ENCODE measurements around the gene MGAT4B.
A peak's percentile ranks its signal among the peaks of the same experiment; 100 is the strongest.
"Not testable (repeated sequence)": the region's sequence is repeated elsewhere in the genome, so short reads cannot be mapped to it uniquely, and the experiment has no call there.

Gene MGAT4B

DNA sequence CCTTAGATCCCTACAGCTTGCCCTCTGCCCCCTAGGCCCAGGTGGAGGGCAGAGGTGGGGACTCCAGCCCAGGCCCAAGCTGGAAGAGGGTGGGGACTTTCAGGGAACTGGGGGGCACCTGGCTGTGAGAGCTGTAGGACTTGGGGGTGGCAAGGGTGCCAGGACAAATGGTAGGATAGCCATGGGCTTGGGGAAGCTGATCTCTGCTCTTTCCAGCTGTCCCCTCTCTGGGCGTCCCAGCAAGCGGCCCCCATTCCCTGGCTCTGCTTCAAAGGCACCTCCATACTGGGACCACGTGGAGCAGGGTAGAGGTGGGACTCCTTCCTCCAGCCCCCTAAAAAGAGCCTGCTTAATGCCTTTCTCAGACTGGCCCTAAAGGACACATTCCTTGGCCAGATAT is 12.5 kb downstream of the MGAT4B start:
- DNase-seq: no peak

DNA sequence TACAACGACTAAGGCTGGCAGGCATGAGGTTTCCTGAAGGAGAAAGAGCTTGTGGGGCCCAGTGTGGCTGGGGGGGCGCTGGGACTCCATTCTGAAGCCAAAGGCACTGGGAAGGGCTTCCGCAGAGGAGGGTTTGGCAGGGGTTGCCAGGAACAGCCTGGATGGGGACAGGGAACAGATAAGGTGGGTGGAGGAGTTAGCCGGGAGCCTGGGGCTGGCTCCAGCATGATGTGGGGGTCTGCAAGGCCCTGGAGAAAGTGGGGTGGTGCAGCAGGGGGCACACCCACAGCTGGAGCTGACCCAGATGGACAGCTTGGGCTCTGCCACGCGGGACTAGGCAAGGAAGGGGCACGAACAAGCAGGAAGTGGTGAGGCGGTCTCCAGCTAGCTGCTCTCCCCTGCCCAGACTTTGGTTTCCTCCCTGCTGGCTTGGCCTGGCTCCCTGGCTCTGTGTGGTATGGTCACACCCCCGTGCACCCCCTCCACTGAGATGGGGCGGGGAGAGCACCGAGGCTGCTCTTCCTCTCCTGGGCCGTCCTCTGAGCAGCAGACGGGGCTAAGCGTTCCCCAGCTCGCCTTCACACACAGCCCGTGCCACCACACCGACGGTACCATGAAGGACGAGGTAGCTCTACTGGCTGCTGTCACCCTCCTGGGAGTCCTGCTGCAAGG is 13.1 kb downstream of the MGAT4B start, which contains the start of gene LTC4S:
Gene LTC4S, plus strand, starts transcription at position 519 of the 672 bp plus-strand sequence. Its CDS starts 95 bp downstream, at position 614.
- DNase-seq: no peak

DNA sequence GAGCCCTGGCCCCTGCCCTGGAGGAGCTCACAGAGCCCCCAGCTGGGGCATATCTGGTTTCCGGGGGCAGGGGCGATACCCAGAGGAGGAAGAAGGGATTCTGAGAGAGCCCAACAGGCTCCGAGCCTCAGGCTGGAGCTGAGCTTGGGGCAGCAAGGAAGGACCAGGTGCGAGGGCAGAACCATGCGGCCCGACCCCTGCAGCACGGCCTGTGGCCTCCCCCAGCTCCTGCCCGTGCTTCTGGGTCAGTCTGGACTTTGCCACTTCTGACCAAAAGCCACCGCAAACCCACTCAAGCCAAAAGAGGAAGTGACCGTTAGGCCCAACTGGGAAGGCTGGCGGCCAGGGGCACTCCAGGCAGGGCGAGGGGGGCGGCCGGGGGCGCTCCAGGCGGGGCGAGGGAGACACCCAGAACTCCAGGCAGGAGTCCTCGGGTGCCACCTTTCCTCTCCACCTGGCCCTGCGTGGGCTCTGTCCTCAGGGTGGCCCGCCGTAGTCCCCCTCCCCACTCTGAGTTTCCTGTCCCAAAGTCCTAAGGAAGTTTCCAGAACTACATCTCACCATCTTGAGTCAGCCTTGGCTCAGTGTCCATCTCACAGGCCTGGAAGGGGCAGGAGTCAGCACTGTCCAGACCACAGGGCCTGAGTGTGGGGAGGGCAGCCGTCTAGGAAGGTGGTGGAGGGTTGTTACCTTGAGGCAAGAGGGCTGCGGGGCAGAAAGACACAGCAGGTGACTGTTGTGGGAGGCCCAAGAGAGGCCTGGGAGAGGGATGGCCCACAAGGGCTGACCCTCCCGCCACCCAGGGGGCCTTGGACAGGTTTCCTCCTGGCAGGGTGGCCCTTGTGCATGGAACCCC is 13.8 kb downstream of the MGAT4B start:
- DNase-seq: no peak

DNA sequence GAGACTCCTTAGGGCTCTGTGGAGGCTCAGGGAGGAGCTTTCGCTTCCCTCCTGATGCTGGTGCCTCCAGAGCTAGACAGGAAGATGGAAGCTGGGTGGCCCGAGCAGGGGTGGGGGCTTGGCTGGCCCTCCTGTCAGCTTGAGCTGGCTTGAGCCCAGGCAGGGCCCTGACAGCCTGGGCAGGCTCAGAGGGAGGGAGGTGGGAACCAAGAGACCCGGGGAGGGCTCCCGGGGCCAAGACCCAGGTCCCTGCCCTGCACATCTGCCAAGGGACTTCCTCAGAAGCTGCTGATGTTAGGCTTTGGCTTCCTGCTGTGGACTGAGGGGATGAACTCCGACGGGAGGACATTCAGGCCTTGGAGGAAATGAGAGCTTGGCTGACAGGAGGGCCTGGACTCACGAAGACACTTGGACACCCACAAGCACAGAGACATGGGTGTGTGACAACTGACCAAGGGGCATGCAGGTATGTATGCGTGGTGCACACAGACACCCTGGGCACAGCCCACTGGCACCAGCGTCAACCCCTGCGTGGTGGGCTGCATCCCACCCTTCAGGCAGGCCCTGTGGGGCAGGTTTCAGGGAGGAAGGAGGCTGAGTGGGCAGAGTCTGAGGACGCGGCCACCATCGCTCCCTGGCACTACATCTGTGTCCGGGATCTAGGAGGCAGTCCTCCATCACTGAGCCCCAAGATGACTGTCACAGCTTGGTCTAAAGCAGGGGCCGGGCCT is 14.6 kb downstream of the MGAT4B start:
- no peak for DNase-seq

DNA sequence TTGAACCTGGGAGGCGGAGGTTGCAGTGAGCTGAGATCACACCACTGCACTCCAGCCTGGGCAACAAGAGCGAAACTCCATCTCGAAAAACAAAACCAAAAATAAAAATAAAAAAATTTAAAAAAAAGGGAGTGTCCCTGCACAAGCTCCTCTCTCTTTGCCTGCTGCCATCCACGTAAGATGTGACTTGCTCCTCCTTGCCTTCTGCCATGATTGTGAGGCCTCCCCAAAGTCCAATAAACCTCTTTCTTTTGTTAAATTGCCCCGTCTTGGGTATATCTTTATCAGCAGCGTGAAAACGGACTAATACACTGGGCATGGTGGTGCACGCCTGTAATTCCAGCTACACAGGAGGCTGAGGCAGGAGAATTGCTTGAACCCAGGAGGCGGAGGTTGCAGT is 17.4 kb downstream of the MGAT4B start:
- not testable (repeated sequence) for DNase-seq

DNA sequence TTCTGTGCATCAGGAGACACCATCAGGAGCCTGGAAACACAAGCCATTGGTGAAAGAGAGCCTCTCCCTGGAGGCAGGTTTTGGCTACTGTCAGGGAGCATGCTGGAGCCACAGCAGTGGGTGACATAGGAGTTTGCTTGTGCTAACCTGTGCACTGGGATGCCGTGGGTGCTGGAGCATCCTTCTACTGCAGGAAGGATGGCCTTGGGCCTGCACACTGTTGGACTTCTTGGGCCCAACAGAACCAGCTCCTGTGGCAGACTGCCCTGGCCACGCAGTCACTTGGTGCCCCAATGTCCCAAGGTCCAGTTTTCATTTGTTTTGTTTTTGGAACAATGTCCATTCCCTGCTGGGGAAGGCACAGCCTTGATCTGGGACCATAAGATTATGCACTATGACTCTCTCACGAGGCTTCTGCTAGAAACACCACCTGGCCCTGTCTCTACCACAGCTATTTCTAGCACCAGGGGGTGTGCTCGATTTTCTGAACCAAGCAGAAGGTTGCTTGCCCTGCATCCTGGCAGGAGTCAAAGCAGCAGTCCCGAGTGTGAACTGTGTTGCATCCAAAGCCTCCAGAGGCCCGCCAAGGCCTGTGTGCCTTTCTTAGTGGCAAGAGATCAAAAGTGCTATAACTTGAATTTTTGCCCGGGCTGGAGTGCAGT is 18.3 kb downstream of the MGAT4B start:
- DNase-seq: no peak

DNA sequence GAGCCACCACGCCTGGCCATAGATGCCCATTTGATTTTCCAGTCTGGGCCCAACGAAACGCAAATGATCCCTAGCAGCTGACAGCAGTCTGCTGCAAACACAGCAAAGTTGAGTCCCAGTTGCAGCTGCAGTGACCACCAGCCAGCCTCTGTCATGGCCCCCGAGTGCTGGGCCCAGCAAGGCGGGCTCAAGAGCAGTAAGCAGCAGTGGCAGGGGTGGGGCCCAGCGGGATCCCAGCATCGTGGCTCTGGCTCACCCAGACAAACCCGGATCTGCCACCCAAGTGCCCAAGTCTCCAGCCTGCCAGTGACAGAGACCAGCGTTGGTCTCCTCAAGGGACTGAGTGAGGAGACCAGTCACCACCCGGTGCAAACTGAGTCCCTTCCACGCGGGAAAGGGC is 19.8 kb downstream of the MGAT4B start:
- DNase-seq: no peak

DNA sequence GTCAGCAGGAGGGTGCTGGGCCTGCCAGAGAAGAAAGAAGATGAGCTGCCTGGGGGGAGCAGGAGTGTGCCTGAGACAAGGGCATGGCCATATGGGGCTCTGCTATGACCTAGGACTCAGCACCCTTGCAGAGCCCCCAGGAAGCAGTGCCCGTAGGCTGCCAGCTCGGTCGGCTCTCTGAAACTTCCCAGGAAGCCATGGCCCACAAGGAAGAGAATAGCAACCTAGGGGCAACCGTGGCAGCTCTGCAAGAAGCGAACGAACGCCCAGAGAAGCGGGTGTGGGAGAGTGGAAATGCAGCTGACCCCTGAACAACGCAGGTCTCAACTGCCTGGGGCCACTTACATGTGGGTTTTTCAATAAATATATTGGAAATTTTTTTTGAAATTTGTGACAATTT is 23.5 kb downstream of the MGAT4B start:
- DNase-seq: no peak

DNA sequence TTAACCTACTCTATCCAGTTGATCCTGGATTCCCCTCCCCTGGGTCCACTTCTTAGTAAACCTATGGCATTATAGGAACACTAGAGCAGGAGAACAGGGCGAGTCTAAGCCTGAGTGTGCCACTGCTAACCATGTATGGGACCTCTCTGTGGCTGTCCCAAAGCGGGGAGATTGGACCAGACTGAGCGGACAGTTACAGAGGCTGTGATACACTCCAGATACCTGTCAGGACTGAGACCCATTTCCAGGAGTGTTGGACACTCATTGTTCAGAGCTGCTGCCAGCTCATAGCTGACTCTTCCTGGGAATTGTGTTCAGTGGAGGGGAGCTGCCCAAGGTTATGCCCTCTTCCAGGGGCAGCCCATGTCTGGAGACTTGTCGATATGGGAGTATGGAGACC is 24.8 kb downstream of the MGAT4B start:
- DNase-seq: no peak

DNA sequence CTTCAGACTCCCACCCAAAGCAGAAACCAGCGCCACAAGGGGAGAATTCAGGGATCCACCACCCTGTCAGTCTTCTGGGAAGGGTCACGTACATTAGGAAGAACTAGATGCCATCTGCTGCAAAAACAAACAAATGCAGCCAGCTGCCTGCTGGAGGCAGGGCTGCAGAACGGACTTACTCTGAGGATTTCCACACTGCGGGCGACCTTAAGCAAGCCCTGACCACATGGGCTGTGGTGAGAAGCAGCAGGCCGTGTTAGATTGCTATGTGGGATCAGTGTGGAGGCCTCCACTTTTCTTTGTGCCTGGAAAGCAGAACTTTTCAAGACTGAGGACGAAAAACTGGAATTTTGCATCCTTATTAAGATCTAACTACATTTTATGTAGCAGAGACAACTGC is 26.3 kb downstream of the MGAT4B start:
- DNase-seq: peak; percentile 59

DNA sequence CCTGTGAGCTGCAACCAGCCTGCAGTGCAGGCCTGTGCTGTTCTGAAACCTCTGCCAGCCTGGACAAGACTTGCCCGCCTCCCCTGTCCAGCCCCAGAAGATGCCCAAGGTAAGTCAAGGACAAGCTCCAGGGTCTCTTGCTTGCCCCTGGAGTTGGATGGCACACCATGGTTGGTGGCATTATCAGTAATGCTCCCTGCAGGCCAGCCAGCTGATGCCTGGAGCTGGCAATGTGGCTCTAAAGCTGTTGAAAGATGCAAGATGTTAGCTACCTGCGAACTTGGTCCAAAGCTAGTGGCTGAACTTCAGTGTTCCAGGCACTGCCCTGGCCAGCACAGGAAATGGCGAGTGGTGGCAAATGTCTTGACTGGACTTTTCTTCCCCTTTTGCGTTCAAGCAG is 26.8 kb downstream of the MGAT4B start:
- no peak for DNase-seq

DNA sequence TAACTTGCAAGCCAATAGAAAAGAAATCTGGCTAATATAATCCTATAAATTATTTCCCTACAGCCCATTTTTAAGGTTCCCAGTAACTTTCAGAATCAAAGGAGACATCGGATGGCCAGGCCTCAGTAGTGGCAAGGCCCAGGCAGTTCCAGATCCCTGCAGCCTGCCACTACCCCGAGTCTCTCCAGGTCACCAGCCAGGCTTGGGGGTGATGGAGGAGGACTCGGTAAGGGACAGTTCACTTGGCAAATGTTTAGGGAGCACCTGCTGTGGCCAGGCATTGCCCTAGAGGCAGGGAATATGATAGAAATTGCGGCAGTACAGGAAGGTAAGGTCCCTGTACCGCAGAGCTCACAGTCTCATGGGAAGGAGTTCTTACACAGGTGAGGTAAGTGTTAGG is 28.1 kb downstream of the MGAT4B start:
- DNase-seq: no peak

DNA sequence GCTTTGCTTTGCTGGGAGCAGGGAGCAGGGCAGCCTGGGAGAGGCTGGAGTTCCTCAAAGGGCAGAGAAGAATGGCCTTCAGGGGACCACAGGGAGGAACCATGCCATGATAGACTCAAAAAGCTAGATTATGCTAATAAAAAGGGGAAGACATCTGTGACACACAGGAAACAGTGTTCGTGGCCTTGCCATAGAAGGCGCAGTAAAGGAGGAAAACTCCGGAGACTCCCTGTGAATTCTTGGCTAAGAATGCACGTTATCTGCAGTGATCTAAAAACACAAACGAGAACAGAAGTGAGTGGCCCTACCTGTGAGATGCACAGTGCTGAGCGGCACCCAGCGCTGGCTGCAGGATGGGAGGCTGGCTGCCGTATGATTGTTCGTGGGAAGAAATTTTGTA is 28.8 kb downstream of the MGAT4B start:
- no peak for DNase-seq

DNA sequence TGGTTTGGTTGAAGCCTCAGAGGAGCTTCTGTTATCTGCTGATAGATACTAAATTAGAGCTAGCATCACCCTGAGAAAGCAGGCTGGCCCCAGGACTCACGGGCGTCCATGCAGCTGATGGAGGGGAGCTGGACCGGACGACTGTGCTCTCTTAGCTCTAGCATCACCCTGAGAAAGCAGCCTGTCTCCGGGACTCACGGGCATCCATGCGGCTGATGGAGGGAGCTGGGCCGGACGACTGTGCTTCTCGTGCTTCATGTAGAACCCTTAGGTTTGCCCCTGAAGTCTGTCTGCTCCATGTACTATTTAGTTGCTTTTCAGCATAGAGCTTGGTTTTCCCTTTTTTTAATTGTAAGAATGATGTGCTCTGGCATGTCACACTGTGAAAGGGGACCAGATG is 29.2 kb downstream of the MGAT4B start:
- DNase-seq: no peak

DNA sequence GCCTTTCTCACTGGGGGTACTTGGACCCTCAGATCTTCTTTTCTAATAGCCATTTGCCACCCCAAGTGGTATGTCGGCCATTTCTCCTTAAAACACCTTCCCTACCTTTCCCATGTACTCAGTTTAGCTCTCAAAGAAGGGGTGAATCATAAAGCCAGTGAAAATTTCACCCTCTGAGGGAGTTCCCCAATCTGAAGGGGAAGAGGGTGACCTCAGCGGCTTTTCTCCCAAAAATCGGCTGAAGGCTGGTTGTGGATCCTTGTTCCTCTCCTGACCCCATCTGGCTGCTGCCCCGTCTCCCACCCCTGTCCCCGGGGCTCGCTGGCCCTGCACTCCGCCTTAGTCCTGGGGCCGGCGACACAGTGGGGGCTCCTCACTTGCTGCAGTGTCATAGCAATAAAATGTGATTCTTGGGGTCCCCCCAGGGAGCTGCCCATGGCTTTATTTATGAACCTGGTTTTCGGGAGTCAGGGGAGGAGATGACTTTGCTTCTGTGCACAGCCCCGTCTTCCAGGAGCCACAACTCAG is 30.2 kb downstream of the MGAT4B start:
- no peak for DNase-seq

DNA sequence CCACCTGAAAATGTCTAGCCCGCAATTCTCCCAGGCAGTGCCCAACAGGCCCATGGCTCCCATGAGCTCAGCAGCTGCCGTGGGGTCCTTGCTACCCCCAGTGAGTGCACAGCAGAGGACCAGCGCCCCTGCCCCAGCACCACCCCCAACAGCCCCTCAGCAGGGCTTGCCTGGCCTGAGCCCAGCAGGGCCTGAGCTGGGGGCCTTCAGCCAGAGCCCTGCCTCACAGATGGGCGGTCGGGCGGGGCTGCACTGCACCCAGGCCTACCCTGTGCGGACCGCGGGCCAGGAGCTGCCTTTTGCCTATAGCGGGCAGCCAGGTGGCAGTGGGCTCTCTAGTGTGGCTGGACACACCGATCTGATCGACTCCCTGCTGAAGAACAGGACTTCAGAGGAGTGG is 32.2 kb downstream of the MGAT4B start:
- no peak for DNase-seq

DNA sequence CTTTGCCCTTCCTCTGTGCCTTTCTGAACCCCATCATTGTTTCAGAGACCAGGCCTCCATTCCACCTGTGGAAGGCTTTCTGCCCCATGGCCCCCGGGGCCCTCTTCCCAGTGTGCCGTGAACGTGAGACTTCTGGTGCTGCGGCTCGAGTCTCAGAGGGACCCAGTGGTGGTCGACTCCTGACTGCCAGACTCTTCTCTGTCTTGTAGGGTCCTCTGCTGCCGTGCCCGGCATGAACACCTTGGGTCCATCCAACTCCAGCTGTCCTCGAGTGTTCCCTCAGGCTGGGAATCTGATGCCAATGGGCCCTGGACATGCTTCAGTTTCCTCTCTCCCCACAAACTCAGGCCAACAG is 33.0 kb downstream of the MGAT4B start:
- DNase-seq: no peak

DNA sequence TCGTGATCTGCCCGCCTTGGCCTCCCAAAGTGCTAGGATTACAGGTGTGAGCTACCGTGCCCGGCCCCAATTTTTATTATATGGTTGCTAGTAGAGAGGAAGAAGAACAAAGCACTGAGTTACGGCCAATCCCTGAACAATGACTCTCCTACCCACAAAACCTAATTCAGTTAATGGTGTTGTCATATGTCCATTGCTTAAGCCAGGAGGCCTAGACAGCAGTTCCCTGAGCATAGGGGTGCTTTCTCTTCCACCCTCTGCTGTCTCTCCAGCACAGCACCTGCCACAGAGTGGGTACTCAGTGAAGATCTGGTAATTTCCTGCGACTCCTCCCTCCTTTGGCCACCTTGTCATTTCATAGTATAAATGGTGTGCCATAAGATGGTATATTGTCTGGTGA is 34.3 kb downstream of the MGAT4B start:
- DNase-seq: no peak

DNA sequence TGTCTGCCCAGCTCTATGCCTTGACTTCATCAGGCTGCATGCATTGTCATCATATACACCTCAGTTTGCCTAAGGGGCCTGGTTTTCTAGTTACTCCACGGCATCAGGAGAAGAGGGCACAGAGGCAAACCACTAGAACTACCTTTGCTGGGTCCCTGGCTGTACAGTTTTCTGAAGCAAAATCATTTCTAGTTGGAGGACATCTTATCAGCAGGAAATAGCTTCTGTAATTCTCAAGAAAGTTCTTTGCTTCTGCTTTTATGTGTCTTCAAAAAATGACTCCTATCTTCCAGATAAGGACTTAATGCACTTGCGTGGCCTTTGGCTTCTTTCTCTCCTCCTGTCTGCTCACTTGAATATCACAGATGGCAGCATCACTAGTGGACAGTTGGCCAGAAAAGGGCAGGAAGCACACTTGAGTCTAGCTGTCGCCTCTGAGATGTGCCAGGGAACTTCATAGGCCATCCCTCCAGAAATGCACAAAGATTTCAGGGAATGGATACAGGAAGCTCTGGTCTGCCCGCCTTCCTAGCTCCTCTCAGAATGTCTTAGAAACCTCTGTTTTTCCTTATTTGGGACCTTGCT is 35.3 kb downstream of the MGAT4B start:
- DNase-seq: no peak

DNA sequence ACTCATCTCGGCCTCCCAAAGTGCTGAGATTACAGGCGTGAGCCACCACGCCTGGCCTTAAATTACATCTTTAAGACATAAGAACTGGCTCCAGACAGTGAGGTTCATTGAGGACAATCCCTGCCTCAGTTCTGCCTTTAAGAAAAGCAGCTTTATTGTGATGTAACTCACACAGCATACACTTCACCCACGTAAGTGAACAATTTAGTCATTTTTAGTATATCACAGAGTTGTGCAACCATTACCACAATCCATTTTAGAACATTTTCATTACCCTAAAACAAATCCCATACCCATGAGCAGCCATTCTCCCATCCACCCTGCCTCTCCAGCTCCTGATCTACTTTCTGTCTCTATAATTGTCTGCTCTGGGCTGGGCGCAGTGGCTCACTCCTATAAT is 36.9 kb downstream of the MGAT4B start:
- DNase-seq: no peak

DNA sequence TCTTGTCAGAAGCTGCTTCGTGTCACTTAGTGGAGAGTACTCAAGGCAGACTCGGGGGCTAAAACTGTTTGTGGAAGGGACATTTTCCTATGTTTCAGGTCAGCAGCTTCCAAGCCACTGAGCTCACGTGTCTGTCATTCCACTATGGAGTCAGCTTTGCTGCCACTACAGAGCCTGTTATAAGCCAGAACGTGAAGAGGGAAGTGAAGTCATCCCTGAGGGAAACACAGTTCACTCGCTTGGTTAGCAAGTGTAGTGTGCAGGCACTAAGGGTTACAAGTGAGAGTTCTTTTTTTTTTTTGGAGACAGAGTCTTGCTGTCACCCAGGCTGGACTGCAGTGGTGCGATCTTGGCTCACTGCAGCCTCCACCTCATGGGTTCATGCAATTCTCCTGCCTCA is 37.4 kb downstream of the MGAT4B start:
- no peak for DNase-seq

DNA sequence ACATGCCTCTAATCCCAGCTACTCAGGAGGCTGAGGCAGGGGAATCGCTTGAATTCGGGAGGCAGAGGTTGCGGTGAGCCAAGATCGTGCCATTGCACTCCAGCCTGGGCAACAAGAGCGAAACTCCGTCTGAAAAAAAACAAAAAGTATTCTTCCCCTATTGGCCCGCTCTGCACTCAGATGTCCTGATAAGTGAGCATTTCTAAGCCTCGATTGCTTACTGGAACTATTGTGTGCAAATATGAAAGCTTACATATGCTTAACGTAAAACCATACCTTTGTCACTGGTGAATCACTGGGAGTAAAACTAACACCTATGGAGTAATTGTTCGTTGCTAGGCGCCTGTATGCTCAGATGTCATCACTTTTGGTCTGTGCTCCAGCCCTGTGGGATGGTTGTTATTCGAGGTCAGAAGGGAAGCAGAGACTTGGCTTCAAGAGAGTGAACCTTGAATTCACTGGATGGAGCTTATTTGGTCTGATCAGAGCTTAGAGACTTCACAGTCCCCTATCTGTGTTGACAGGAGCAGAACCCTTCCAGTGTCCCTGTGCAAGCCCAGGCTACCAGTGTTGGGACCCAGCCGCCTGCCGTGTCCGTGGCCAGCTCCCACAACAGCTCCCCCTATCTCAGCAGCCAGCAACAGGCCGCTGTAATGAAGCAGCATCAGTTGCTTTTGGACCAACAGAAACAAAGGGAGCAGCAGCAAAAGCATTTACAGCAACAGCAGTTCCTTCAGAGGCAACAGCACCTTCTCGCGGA is 38.2 kb downstream of the MGAT4B start:
- DNase-seq: no peak
